GM19351 (cell line): ENCODE results near the gene PHGDH.
"Not testable (repeated sequence)": the region's sequence is repeated elsewhere in the genome, so short reads cannot be mapped to it uniquely, and the experiment has no call there.

Experiments
- ATAC-seq: cut with Tn5 transposase; IDR thresholded peaks from one replicate; pipeline ENCODE4 v1.9.1; 2021; ENCODE audit warnings: mild to moderate bottlenecking, moderate library complexity; ENCODE audit not compliant: unreplicated experiment

Gene PHGDH

GRCh38 chr1:119784191-119784781 lies 72.6 kb downstream of the PHGDH start:
- no peak for ATAC-seq

GRCh38 chr1:119786046-119786445 lies 74.3 kb downstream of the PHGDH start:
- ATAC-seq: not testable (repeated sequence)

- not testable (repeated sequence) for ATAC-seq
Measured at GRCh38 chr1:119786473-119787050, 74.8 kb downstream of the PHGDH start.

DNA sequence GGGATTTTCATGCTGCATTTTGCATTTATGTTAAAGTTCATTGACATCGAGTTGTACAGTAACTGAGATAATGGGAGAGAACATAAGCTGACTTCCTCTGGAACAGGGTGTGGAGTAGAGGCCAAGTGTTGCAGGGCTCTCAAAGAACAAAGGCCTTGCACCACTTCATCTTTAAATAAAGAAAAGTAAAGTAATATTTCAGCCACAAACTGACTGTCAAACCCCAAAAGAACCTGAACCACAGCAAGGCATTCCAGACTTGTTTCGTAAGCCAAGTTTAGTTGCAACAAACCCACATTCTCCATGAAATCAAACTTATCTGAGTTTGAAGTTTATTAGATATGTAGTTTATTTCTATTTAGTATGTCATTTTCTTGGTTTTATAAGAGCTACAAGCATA lies 76.0 kb downstream of the PHGDH start:
- no peak for ATAC-seq

DNA sequence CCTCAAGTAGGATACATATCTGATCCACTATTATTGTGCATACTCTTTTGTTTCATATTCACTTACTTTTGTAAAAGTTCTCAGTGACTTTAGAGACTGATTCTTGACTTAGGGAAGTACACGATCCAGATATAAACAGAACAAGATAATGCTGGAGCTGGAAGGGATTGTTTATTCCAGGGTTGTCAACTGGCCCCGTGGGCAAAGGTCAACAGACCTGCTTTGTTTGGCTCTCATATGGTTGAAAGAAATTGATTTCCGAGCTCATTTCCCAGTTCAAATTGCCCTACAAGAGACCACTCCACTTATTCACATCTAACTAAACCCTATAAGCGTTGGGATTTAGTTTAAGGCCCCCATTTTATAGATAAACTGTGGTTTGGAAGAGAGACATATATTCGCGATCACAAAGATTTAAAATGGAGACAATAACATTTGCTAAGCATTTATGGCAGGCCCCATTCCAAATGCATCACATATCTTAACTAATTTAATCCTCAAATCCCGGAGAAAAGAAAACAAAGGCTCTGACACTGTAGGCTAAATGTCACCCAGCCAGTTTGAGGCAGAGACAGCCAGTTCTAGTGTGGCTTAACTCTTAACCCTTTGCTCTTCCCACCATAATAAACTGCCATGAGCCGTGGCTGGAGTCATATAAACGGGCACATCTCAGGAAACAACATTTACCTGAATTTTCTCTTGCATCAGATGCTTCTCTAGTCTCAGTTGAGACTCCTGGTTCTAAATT lies 78.9 kb downstream of the PHGDH start:
- ATAC-seq: no peak

- no peak for ATAC-seq
Measured at GRCh38 chr1:119791377-119791776, 79.6 kb downstream of the PHGDH start.
